Esophagus (tissue), 2 donors: ENCODE results near the gene ITPR1. TPM values are rescaled to one million over a fixed set of nuclear protein-coding genes. Genes with fewer than 3 reads are reported as not detected.

ENCODE experiments used
- H3K27ac ChIP-seq, 2 donors: one replicate each; pipeline ENCODE4 v1.5.1; 2013; ENCODE audit warnings: low read depth in 2 of 2, mild to moderate bottlenecking in 2 of 2, inconsistent platforms in 1 of 2, low read length in 1 of 2, moderate library complexity in 1 of 2
- H3K27me3 ChIP-seq, 2 donors: one replicate each; pipeline ENCODE4 v1.6.1; 2013; ENCODE audit warnings: low read length in 2 of 2, control low read depth in 1 of 2, mild to moderate bottlenecking in 1 of 2; ENCODE audit not compliant: insufficient read depth in 2 of 2, control insufficient read depth in 1 of 2
- H3K36me3 ChIP-seq, 2 donors: one replicate each; pipeline ENCODE4 v1.6.1; 2013; ENCODE audit warnings: low read length in 1 of 2; ENCODE audit not compliant: control insufficient read depth in 2 of 2, insufficient read depth in 2 of 2
- H3K4me1 ChIP-seq, 2 donors: one replicate each; pipeline ENCODE4 v1.6.1; 2013; ENCODE audit warnings: low read length in 1 of 2; ENCODE audit not compliant: control insufficient read depth in 2 of 2, insufficient read depth in 2 of 2
- H3K4me3 ChIP-seq, 2 donors: one replicate each; pipeline ENCODE4 v1.5.1; 2013; ENCODE audit warnings: low read length in 2 of 2, mild to moderate bottlenecking in 2 of 2, low read depth in 1 of 2, moderate library complexity in 1 of 2
- H3K9me3 ChIP-seq, 2 donors: one replicate each; pipeline ENCODE4 v1.6.1; 2013; ENCODE audit warnings: mild to moderate bottlenecking in 2 of 2, low read depth in 1 of 2, low read length in 1 of 2, moderate library complexity in 1 of 2; ENCODE audit not compliant: control insufficient read depth in 2 of 2, insufficient read depth in 1 of 2
- WGBS, 2 donors: extraction: QIAGEN DNeasy Blood & Tissue Kit; methylation state at CpG; one replicate each; pipeline ENCODE4 v1.1.7; 2013; 5-methylcytosine and 5-hydroxymethylcytosine counted together
- polyA plus RNA-seq, 2 donors: library from polyadenylated mRNA; stranded (reverse); fragments of 200-250 nt; gene quantifications; one replicate each; pipeline ENCODE4 v1.2.3, GENCODE V29; 2013
- donor health status: healthy with polysubstance abuse.
- donor health status: Bipolar disorder and iron deficiency.

The ITPR1 gene
- polyA plus RNA-seq, 2 donors: 7.5 to 16.3 TPM

GRCh38 chr3:4666071-4666470, 172.9 kb downstream of the ITPR1 start:
- 95% methylated on average over 2 of the region's 2 CpGs for WGBS, 2 donors
- no peaks in the 10 kb centered on the region for H3K4me1 ChIP-seq
- no peak overlapping the region for H3K4me3 ChIP-seq
- H3K9me3 ChIP-seq: no peaks in the 10 kb centered on the region
- H3K27ac ChIP-seq: no peak overlapping the region
- H3K36me3 ChIP-seq: peaks cover 4 to 8% of the 10 kb centered on the region in 2 donors
- H3K27me3 ChIP-seq: no peaks in the 10 kb centered on the region

- no peak overlapping the region for H3K4me3 ChIP-seq
- no peaks in the 10 kb centered on the region for H3K9me3 ChIP-seq
- no peaks in the 10 kb centered on the region for H3K27me3 ChIP-seq
- H3K4me1 ChIP-seq: no peaks in the 10 kb centered on the region
- H3K27ac ChIP-seq: no peak overlapping the region
- WGBS, 2 donors: 74 to 81% methylated on average over 5 of the region's 5 CpGs
- H3K36me3 ChIP-seq: peaks cover 4 to 8% of the 10 kb centered on the region in 2 donors
Observed at GRCh38 chr3:4670352-4670751, 177.2 kb downstream of the ITPR1 start.

- H3K36me3 ChIP-seq: peaks cover 4 to 6% of the 10 kb centered on the region in 2 donors
- H3K27me3 ChIP-seq: no peaks in the 10 kb centered on the region
- 81% methylated on average over 11 of the region's 11 CpGs for WGBS, 2 donors
- H3K4me1 ChIP-seq: no peaks in the 10 kb centered on the region
- no peaks in the 10 kb centered on the region for H3K9me3 ChIP-seq
- no peak overlapping the region for H3K27ac ChIP-seq
- H3K4me3 ChIP-seq: no peak overlapping the region
Observed at GRCh38 chr3:4672725-4673275, 179.7 kb downstream of the ITPR1 start.

GRCh38 chr3:4674216-4674615, 181.1 kb downstream of the ITPR1 start:
- H3K27me3 ChIP-seq: no peaks in the 10 kb centered on the region
- H3K4me3 ChIP-seq: no peak overlapping the region
- H3K9me3 ChIP-seq: no peaks in the 10 kb centered on the region
- no peaks in the 10 kb centered on the region for H3K4me1 ChIP-seq
- no peak overlapping the region for H3K27ac ChIP-seq
- peaks cover 3 to 6% of the 10 kb centered on the region in 2 donors for H3K36me3 ChIP-seq
- 63 to 65% methylated on average over 2 of the region's 2 CpGs for WGBS, 2 donors

- no peak overlapping the region for H3K4me3 ChIP-seq
- H3K9me3 ChIP-seq: no peaks in the 10 kb centered on the region
- no peak overlapping the region for H3K27ac ChIP-seq
- no peaks in the 10 kb centered on the region for H3K27me3 ChIP-seq
- H3K4me1 ChIP-seq: no peaks in the 10 kb centered on the region
- 58 to 73% methylated on average over 1 of the region's 1 CpG for WGBS, 2 donors
- H3K36me3 ChIP-seq: peaks cover 0 to 4% of the 10 kb centered on the region in 2 donors
Observed at GRCh38 chr3:4675704-4676103, 182.6 kb downstream of the ITPR1 start.

- no peaks in the 10 kb centered on the region for H3K4me1 ChIP-seq
- H3K27me3 ChIP-seq: no peaks in the 10 kb centered on the region
- no peaks in the 10 kb centered on the region for H3K9me3 ChIP-seq
- H3K36me3 ChIP-seq: peaks cover 0 to 2% of the 10 kb centered on the region in 2 donors
- no peak overlapping the region for H3K27ac ChIP-seq
- 87 to 89% methylated on average over 10 of the region's 10 CpGs for WGBS, 2 donors
- H3K4me3 ChIP-seq: no peak overlapping the region
Observed at GRCh38 chr3:4678320-4678719, 185.2 kb downstream of the ITPR1 start.

GRCh38 chr3:4680227-4680691, 187.1 kb downstream of the ITPR1 start:
- H3K9me3 ChIP-seq: no peaks in the 10 kb centered on the region
- H3K36me3 ChIP-seq: peaks cover 0 to 4% of the 10 kb centered on the region in 2 donors
- no peaks in the 10 kb centered on the region for H3K4me1 ChIP-seq
- WGBS, 2 donors: 78 to 81% methylated on average over 3 of the region's 3 CpGs
- H3K27ac ChIP-seq: no peak overlapping the region
- H3K4me3 ChIP-seq: no peak overlapping the region
- H3K27me3 ChIP-seq: no peaks in the 10 kb centered on the region

- H3K27ac ChIP-seq: no peak overlapping the region
- no peak overlapping the region for H3K4me3 ChIP-seq
- H3K9me3 ChIP-seq: no peaks in the 10 kb centered on the region
- no peaks in the 10 kb centered on the region for H3K27me3 ChIP-seq
- H3K36me3 ChIP-seq: peaks cover 0 to 4% of the 10 kb centered on the region in 2 donors
- WGBS, 2 donors: 94 to 95% methylated on average over 2 of the region's 2 CpGs
- no peaks in the 10 kb centered on the region for H3K4me1 ChIP-seq
Observed at GRCh38 chr3:4680871-4681300, 187.7 kb downstream of the ITPR1 start.

GRCh38 chr3:4681301-4681700, 188.2 kb downstream of the ITPR1 start:
- Histone ChIP-seq H3K4me1 (no peaks in the 10 kb centered on the region), H3K27ac (no peak overlapping the region), H3K36me3 (peaks cover 0 to 4% of the 10 kb centered on the region in 2 donors), H3K4me3 (no peak overlapping the region), H3K27me3 (no peaks in the 10 kb centered on the region), H3K9me3 (no peaks in the 10 kb centered on the region)

GRCh38 chr3:4684117-4684516, 191.0 kb downstream of the ITPR1 start:
- Histone ChIP-seq H3K36me3 (peaks cover 0 to 6% of the 10 kb centered on the region in 2 donors), H3K4me3 (no peak overlapping the region), H3K4me1 (no peaks in the 10 kb centered on the region), H3K27ac (no peak overlapping the region), H3K9me3 (no peaks in the 10 kb centered on the region), H3K27me3 (no peaks in the 10 kb centered on the region)
- 89% methylated on average over 1 of the region's 1 CpG for WGBS, 2 donors
